ENCODE data around the gene URM1.
A peak's percentile ranks its signal among the peaks of the same experiment; 100 is the strongest.

- TF ChIP-seq CTCF (IDR thresholded peaks at IDR 0.05) = peak; percentile 55 to 81 (median 68)
- no peak for TF ChIP-seq POLR2A (IDR thresholded peaks at IDR 0.05)
- TF ChIP-seq POLR2AphosphoS5 (IDR thresholded peaks at IDR 0.05) = peak in 2 of 3 donors; percentile 14 to 19
Measured at GRCh38 chr9:128341435-128341849, 29.7 kb upstream of the URM1 start.

Measured in transverse colon (tissue), 4 donors.